Erythroblast (primary cell): ENCODE data around the gene SLC9A3.

ENCODE experiments used
- DNase-seq, 2 experiments: peaks; one replicate each; lab custom pipeline; 2025; lab: John Stamatoyannopoulos, UW
- GATA1 ChIP-seq: IDR thresholded peaks from 2 replicates; pipeline ENCODE4 v1.6.1; 2011; ENCODE audit warnings: low read depth, mild to moderate bottlenecking, control low read depth, low read length, moderate library complexity
- POLR2A ChIP-seq: IDR thresholded peaks from 2 replicates; pipeline ENCODE4 v1.6.1; 2011; ENCODE audit warnings: mild to moderate bottlenecking, low read length

SLC9A3 gene

DNA sequence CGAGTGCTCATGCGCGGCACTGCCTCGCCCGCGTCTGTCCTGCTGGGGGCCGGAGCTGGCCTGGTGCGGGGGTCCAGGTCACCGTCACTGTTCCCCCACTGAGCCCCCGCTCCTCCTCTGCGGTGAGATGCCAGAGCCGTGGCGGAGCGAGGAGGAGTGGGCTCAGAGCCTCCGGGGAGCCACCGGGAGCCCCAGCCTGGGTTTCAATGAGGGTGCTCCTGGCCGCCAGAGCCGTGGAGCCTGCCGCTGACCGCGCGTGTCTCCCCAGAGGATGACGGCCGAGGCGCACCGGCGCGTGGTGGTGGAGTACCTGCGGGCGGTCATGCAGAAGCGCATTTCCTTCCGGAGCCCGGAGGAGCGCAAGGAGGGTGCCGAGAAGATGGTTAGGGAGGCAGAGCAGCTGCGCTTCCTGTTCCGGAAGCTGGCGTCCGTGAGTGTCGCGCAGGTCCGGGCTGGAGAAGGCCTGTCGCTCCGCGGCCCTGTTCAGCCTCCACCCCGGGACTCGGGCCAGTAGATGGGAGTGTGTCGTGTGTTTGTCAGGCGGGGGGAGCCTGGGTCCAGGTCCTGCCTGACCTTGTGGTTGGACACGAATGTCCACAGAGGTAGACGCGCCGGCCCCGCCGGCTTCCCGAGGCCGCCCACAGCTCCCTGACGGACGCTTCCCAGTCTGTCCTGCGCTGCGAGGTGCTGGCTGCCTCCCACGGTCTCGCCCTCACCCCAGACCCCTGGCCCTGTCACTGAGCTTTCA is 59.2 kb downstream of the SLC9A3 start:
- no peak for DNase-seq
- TF ChIP-seq GATA1 (no peak), POLR2A (no peak)

DNA sequence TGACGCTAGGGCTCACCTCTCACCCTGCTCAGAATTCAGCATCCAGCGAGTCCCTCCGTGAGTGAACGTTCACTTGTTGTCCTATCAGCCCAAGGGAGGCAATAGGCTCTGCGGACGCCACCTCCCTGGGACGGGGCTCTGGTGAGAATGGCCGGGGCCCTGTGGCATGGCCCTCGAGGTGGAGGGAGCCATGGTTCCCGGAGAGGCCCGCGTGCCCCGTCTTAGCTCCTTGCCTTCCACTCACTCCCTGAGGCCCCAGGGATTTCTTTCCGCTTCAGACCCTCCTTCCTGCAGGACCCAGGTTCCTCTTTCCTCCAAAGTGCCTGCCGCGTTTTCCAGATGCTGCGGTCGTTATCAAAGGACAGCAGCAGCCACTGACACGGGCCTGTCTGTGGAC is 59.8 kb downstream of the SLC9A3 start:
- DNase-seq = no peak
- TF ChIP-seq POLR2A (no peak), GATA1 (no peak)

DNA sequence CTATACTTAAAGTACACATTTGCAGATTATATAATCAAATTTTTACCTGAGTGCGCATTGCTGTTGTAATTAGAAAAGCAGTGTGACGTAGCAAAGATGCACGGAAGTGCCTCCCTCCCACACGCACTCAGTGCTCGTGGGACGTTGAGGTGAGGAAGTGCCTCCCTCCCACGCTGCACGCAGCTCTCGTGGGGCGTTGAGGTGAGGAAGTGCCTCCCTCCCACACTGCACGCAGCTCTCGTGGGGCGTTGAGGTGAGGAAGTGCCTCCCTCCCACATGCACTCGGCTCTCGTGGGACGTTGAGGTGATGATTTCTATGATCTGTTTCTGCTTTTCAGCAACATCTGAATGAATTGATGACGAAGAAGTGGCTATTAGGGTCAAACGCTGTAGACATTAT is 60.3 kb downstream of the SLC9A3 start:
- TF ChIP-seq GATA1 (no peak), POLR2A (no peak)
- DNase-seq = no peak

DNA sequence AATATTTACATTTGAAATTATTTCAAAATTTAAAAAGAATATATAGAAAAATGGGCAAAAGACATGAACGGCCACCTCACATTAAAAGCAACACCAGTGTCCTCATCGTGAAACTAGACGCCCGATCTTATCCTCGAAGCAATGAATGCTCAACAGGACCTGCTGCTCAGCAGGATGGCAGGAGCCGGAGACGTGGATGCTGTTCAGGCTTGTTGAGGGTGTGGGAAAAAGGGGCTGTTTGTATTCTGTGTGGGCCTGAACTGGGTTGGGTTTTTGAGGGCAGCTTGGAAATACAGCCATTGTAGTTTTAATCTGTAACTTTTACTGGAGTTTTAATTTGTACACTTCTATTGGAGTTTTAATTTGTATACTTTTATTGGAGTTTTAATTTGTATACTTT is 60.9 kb downstream of the SLC9A3 start:
- DNase-seq = no peak
- TF ChIP-seq GATA1 (no peak), POLR2A (no peak)

DNA sequence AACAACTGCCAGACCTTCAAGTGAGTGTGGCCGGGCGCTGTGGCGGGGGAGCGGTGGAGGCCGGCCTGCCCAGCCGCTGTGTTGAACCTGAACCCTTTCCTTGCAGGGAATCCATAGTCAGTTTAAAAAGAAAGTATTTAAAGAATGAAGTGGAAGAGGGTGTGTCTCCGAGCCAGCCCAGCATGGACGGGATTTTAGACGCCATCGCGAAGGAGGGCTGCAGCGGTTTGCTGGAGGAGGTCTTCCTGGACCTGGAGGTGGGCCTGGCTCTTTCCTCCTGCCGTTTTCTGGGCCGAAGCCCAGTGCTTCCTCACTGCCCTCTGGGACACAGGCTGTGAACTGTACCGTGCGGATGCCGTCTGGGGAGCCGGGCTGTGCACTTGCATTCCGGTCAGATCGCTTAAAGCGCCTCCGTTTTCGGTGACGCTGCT is 62.2 kb downstream of the SLC9A3 start:
- no peak for TF ChIP-seq GATA1
- no peak for TF ChIP-seq POLR2A

DNA sequence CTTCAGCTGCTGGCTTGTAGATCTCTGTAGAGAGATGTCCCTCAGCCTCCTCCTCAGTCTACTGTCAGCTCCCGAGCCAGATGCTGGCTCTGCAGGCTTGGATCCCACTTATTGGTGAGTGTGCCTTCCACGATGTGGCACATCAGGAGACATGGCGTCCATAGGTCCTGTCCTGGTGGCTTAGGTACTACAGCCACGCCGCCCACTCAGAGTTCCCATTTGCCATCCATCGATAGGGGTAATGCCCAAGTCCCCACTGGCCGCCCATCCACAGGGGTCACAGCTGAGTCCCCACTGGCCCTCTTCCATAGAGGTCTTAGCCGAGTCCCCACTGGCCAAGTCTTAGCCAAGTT is 64.0 kb downstream of the SLC9A3 start:
- no peak for DNase-seq
- no peak for TF ChIP-seq POLR2A
- no peak for TF ChIP-seq GATA1

More for the DNA sequence above, 62.2 kb downstream of the SLC9A3 start:
- DNase-seq = no peak

DNA sequence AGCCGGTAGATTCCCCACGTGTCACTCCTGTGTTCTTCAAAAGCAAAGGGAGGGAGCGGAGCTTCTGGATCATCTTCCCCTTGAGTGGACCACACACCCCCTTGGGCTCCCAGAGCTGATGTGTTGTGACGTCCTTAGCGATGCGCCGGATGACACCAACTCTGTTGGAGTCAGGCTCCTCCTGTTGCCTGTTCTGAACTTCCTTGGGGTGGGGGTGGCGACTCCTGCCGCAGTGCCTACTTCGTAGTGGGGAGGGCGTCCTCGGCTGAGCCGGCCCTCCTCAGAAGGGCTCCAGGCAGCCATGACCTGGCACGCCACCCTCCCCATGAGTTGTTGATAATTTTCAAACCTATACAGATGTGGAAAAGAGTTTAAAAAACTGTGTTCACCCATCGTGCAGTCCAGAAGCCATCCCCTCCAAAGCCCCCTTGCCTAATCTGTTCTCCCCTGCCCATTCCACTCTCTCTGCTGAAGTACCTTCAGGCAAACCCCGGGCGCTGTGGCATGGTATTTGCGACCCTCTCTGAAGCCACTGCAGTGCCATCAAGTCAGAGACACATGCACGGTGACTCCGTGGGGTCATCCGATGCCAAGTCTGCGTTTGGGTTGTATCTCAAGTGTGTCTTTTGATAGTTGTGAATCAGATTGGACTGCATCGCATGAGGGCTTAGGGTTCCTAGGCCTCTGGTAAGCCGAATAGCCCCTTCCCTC is 64.5 kb downstream of the SLC9A3 start:
- DNase-seq = no peak
- TF ChIP-seq POLR2A (no peak), GATA1 (no peak)

DNA sequence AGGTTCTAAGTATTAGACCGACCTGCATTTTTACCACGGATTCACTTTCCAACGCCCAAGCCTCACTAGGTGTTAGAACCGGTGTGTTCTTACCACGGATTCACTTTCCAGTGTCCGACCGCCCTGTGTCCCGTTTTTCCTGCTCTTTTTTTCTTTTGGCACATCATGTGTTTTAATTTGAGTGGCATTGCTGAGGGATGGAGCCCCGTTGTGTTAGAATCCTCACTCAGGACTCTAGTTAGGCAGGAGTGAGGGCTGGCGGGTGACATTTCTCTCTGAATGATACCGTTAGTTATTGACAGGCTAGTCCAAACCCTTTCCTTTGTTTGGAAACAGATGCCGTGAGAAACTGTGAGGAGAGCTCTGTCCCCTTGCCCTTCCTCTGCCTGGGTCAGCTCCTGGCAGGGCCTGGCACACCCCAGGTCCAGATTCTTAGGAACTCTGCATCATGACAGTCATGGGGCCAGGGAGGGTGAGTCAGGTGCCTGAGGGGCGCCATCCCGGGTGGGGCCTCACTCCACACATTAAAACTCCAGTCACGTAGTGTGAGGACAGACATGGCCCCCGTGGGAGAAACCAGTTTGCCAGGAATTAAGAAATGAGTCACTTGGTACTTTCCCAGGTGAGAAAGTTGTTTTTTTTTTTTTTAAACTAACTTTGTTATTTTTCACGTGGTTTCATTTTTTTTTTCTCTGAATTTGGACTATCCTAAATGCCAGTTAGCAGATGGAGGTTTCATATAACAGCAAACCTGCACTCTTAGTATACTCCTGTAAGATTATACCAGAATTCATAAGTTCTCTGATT is 65.5 kb downstream of the SLC9A3 start:
- TF ChIP-seq POLR2A (no peak), GATA1 (no peak)
- DNase-seq = no peak

DNA sequence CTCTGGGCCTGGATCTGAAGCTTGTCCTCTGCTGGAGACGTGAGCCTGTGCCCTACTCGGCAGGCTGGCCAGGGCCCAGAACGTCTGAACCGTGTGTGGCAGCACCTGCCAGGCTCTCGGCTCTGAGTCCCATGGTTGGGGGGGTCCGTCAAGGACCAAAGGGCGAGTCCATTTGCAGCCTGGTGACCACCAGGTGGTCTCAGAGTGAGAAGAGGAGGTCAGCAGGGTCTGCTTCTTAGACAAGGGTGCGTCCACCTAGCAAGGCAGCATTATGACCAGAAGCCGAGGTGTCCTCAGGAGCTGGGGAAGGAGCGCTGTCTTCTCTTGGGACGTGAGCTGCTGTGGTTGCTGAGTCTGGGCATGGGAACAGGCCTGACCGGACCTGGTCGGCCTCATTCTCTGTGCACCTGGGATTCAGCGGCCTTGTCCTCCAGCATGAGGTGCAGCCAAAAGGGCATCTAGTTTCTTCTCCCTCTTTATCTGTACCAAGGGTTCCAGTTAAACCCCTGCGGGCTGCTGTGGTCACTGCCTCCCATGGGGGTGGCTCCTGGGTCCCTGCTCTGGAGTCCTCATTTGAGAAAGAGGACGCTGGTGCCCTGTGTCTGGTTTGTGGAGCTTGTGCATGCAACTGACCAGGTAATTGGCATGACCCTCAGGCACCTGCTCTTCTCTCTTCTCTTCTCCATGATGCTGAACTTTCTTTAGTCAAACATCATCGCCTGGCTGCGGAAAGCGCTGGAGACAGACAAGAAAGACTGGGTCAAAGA is 66.9 kb downstream of the SLC9A3 start:
- TF ChIP-seq GATA1 (no peak), POLR2A (no peak)
- DNase-seq = no peak

DNA sequence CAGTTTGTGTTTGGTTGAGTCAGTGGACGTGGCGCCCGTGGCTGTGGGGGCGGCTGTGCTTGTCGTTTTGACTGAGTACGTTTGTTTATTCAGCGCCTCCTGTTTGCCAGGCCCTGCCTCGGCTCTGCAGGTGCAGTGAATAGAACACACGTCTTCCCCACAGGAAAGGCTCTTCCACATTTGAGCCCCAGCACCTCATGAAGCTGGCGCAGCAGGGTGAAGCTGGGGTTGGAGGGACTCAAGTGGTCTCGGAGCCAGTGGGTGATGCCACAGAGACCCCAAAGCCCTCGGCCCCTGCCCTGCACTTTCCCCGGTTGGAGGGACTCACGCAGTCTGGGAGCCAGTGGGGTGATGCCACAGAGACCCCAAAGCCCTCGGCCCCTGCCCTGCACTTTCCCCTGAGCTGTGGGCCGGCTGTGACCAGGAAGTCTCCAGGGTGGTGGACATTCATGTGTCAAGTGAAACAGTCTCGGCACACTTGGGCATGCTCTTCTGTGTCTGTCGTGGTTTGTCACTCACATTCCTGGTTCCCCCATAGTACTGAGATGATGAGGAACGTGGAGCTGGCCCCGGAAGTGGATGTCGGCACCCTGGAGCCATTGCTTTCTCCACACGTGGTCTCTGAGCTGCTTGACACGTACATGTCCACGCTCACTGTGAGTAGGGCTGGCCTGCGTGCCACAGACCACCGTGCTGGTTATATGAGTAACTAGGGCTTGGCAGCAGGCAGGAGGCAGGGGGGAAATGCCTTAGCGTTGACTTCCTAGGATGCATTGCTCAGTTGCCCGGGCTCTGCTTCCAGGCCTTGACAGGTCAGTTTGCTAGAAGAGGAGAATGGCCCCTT is 67.7 kb downstream of the SLC9A3 start:
- TF ChIP-seq POLR2A (no peak), GATA1 (no peak)
- DNase-seq = no peak

DNA sequence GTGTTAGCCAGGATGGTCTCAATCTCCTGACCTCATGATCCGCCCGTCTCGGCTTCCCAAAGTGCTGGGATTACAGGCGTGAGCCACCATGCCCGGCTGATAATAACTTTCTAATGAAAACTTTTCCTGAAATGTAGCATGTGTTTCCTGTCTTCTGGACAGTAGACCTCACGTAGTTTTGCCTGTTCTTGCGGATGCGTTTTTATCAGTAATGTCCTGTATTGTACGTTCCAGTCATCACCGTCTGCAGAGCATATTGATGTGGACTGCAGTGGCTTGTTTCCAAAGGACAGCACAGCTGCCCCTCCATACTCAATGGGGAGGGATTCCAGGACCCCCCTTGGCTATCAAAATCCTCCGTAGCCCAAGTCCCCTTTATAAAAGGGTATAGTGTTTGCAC is 68.4 kb downstream of the SLC9A3 start:
- TF ChIP-seq POLR2A (no peak), GATA1 (no peak)
- no peak for DNase-seq

DNA sequence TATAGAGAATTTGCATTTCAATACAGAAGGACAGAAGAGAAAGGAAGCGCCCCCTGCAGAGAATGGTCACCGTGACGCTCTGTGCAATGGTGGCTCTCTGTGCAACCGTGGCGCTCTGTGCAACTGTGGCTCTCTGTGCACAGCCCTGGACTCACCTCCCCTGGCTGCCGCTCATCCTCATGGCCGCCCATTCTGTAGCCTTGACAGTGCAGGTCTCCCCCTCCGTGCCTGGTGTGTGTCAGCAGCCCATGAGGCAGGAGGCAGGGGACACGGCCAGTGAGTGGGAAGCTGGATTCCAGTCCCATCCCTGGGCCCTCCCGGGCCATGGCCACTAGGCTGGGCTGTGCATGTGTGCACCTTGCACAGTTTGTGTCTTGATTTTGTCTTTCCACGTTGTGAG is 69.3 kb downstream of the SLC9A3 start:
- no peak for TF ChIP-seq GATA1
- no peak for TF ChIP-seq POLR2A
- DNase-seq = no peak
